Uterus (tissue), 2 donors: Measurements from ENCODE around the gene ADCY2.

Experiments used
- POLR2A ChIP-seq, 2 donors: fragments of 450-650 bp; IDR thresholded peaks; one replicate each; pipeline ENCODE4 v1.6.1; 2016; ENCODE audit warnings: antibody characterized with exemption in 2 of 2, mild to moderate bottlenecking in 1 of 2, moderate library complexity in 1 of 2
- TF ChIP-seq, protein P1 (sequence below), 4 experiments: fragments of 200-600 bp in 2 of 4; fragments of 450-650 bp in 2 of 4; sonication (generic) in 2 of 4; IDR thresholded peaks; one replicate each; pipeline ENCODE4 v1.5.1; 2016 to 2019; ENCODE audit warnings: antibody characterized with exemption in 4 of 4, mild to moderate bottlenecking in 2 of 4, moderate library complexity in 1 of 4

DNA sequence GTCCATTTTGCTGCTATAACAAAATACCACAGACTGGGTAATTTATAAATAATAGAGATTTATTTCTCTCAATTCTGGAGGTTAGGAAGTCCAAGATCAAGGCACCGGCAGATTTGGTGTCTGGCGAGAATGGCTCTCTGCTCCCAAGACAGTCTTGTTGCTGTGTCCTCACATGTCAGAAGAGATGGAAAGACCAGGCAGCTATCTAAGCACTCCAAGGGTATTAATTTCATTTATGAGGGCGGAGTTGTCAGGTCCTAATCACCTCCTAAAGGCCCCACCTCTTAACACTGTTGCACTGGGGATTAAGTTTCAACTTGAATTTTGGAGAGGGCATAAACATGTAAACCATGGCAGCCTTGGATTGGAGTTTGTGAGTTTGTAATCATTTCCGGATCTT, 30.3 kb downstream of the ADCY2 start:
- TF ChIP-seq, protein P1, sequence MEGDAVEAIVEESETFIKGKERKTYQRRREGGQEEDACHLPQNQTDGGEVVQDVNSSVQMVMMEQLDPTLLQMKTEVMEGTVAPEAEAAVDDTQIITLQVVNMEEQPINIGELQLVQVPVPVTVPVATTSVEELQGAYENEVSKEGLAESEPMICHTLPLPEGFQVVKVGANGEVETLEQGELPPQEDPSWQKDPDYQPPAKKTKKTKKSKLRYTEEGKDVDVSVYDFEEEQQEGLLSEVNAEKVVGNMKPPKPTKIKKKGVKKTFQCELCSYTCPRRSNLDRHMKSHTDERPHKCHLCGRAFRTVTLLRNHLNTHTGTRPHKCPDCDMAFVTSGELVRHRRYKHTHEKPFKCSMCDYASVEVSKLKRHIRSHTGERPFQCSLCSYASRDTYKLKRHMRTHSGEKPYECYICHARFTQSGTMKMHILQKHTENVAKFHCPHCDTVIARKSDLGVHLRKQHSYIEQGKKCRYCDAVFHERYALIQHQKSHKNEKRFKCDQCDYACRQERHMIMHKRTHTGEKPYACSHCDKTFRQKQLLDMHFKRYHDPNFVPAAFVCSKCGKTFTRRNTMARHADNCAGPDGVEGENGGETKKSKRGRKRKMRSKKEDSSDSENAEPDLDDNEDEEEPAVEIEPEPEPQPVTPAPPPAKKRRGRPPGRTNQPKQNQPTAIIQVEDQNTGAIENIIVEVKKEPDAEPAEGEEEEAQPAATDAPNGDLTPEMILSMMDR (IDR thresholded peaks at IDR 0.05), result no peak
- TF ChIP-seq POLR2A (IDR thresholded peaks at IDR 0.05), result no peak
